Measurements from ENCODE around the gene SLC35D3. TPM values are rescaled to one million over a fixed set of nuclear protein-coding genes. Genes with fewer than 3 reads are reported as not detected.
"Not testable (repeated sequence)": the region's sequence is repeated elsewhere in the genome, so short reads cannot be mapped to it uniquely, and the experiment has no call there.

The SLC35D3 gene, protein sequence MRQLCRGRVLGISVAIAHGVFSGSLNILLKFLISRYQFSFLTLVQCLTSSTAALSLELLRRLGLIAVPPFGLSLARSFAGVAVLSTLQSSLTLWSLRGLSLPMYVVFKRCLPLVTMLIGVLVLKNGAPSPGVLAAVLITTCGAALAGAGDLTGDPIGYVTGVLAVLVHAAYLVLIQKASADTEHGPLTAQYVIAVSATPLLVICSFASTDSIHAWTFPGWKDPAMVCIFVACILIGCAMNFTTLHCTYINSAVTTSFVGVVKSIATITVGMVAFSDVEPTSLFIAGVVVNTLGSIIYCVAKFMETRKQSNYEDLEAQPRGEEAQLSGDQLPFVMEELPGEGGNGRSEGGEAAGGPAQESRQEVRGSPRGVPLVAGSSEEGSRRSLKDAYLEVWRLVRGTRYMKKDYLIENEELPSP
- total RNA-seq: not detected

DNA sequence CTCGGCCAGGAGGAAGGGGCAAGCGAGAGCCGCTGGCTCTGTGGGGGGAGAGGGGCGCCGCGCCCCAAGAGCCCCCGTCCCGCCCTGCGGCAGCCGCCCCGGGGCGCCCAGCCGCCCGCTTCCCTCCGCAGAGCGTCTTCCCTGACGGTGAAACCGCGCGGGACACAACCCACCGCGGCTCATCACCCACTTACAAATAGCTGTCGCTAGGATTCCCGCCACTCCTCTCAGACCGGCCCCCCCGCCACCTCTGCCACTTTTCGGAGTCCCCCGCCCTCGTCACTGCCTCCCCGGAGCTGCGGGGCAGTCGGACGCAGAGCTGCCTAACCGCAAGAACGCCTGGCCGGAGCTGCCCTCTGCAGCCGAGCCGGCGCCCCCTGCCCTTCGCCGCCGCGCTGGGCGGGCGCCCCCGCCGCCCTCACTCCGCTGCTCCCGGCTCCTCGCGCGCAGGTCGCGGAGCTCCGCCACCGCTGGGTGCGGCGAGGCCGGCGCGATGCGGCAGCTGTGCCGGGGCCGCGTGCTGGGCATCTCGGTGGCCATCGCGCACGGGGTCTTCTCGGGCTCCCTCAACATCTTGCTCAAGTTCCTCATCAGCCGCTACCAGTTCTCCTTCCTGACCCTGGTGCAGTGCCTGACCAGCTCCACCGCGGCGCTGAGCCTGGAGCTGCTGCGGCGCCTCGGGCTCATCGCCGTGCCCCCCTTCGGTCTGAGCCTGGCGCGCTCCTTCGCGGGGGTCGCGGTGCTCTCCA, at the start of gene SLC35D3:
Gene SLC35D3, plus strand, starts transcription at position 366 of the 749 bp plus-strand sequence. Its CDS starts 128 bp downstream, at position 494.
- no peaks in the 10 kb centered on the region for H3K9me3 ChIP-seq
- no peak within 1 kb of the TSS for H3K27ac ChIP-seq
- peaks cover 7 to 29% of the 10 kb centered on the region in 2 donors for H3K27me3 ChIP-seq
- peak within 1 kb of the TSS; percentile 46 to 79 (median 57) for H3K4me3 ChIP-seq
- peaks cover 0 to 5% of the 10 kb centered on the region in 2 donors for H3K4me1 ChIP-seq
- no peaks in the 10 kb centered on the region for H3K36me3 ChIP-seq
- no peak for TF ChIP-seq POLR2AphosphoS5 (IDR thresholded peaks at IDR 0.05)
- TF ChIP-seq POLR2A (IDR thresholded peaks at IDR 0.05): no peak
- no peak for TF ChIP-seq CTCF (IDR thresholded peaks at IDR 0.05)
- no peak for DNase-seq (ENCODE audit: low spot score in 2 of 2)
- intact Hi-C loops (cut with DNase I; ENCODE audit: low total_unique reads): no loop called here

DNA sequence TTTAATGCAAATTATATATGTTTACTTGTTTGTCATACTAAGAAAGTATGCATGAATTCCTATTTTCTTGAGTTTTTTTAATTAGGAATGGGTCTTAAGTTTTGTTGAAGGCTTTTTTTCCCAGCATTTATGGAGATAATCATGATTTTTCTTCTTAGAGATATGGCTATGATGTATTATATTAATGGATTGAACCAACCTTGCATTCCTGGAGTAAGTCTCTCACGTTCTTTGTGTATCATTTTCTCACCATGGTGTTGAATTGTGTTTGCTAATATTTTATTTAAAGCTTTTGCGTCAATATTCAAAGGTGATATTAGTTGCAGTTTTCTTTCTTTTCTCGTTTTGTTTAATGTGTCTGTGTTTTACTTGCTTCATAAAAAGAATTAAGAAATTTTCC, 48.4 kb upstream of the SLC35D3 start:
- Histone ChIP-seq H3K4me1 (no peaks in the 10 kb centered on the region), H3K36me3 (peaks cover 4% of the 10 kb centered on the region), H3K27me3 (no peaks in the 10 kb centered on the region)

DNA sequence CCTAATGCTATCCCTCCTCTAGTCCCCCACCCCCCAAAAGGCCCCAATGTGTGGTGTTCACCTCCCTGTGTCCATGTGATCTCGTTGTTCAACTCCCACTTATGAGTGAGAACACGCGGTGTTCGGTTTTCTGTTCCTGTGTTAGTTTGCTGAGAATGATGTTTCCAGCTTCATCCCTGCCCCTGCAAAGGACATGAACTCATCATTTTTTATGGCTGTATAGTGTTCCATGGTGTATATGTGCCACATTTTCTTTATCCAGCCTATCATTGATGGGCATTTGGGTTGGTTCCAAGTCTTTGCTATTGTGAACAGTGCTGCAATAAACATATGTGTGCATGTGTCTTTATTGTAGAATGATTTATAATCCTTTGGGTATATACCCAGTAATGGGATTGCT, 45.6 kb upstream of the SLC35D3 start:
- H3K4me1 ChIP-seq; intact Hi-C loops (cut with DNase I; ENCODE audit: low total_unique reads); H3K36me3 ChIP-seq; H3K4me3 ChIP-seq; H3K27me3 ChIP-seq; DNase-seq (ENCODE audit: low spot score in 2 of 2); H3K27ac ChIP-seq: not testable (repeated sequence)
- H3K9me3 ChIP-seq: peaks cover 14 to 19% of the 10 kb centered on the region in 2 donors

More for the DNA sequence above, 48.4 kb upstream of the SLC35D3 start:
- Histone ChIP-seq H3K4me3 (no peak overlapping the region), H3K9me3 (peaks cover 14 to 19% of the 10 kb centered on the region in 2 donors), H3K27ac (no peak overlapping the region)
- TF ChIP-seq CTCF (IDR thresholded peaks at IDR 0.05): no peak
- TF ChIP-seq POLR2A (IDR thresholded peaks at IDR 0.05): no peak
- no peak for TF ChIP-seq POLR2AphosphoS5 (IDR thresholded peaks at IDR 0.05)
- intact Hi-C loops (cut with DNase I; ENCODE audit: low total_unique reads): no loop called here
- no peak for DNase-seq (ENCODE audit: low spot score in 2 of 2)

DNA sequence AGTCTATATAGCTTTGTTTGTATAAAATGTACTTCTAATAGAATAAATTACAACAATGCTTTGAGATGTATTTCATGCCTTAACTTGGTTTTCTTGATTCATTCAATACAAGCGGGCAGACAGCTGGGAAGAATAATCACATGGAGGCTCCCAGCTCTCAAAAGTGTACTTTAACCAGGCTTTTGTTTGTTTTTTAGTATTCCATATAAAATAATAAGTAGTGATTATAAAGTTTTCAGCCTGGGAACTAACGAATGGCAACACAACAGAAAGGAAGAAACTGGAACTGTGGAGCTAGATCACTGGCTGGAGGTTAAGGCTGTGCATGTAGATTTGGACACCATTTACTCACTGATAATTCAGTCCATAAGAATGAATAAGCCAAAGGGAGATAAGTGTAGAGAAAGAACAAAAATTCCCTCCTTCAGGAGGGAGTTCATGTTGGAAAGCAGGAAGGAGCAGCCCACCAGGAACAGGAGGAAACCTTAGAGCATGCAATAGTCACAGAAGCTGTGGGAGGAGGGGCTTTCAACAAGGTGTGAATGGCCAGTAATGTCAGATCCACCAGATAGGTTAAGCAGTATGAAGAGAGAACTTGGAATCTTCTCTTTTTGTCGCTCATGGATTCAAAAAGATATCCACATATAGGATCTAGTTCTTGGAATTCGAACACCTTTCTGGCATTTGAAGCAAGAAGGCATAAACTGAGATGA, 41.2 kb upstream of the SLC35D3 start:
- no peak for DNase-seq (ENCODE audit: low spot score in 2 of 2)
- H3K27me3 ChIP-seq: no peaks in the 10 kb centered on the region
- H3K36me3 ChIP-seq: no peaks in the 10 kb centered on the region
- no peaks in the 10 kb centered on the region for H3K9me3 ChIP-seq
- intact Hi-C loops (cut with DNase I; ENCODE audit: low total_unique reads): no loop called here
- no peaks in the 10 kb centered on the region for H3K4me1 ChIP-seq
- H3K4me3 ChIP-seq: no peak overlapping the region
- TF ChIP-seq CTCF (IDR thresholded peaks at IDR 0.05) (no peak), POLR2AphosphoS5 (IDR thresholded peaks at IDR 0.05) (no peak), POLR2A (IDR thresholded peaks at IDR 0.05) (no peak)
- H3K27ac ChIP-seq: no peak overlapping the region

DNA sequence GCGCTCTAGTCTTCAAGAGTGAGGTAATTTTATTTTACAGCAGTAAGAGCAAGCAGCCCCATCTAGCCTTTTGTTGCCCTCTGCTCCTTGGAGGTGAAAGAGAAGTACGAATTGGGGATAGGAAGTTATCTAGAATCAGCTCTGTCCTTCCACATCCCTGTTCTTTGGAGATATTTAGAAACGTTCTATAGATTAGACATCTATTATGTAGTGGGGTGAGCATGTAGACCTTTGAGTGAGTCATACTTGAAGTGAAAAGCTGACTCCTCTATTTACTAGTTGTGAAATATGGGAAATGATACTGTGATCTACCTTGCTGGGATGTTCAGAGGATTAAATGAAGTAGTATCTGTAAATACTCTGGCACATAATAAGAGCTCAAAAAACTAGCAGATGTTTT, 36.0 kb upstream of the SLC35D3 start:
- Histone ChIP-seq H3K36me3 (no peaks in the 10 kb centered on the region), H3K9me3 (no peaks in the 10 kb centered on the region), H3K27me3 (no peaks in the 10 kb centered on the region), H3K4me1 (no peaks in the 10 kb centered on the region), H3K4me3 (no peak overlapping the region), H3K27ac (no peak overlapping the region)
- TF ChIP-seq POLR2AphosphoS5 (IDR thresholded peaks at IDR 0.05) (no peak), POLR2A (IDR thresholded peaks at IDR 0.05) (no peak), CTCF (IDR thresholded peaks at IDR 0.05) (no peak)
- intact Hi-C loops (cut with DNase I; ENCODE audit: low total_unique reads): no loop called here
- DNase-seq (ENCODE audit: low spot score in 2 of 2): no peak
